GM21717 (cell line): ENCODE results near the gene EEF1AKMT3.
A peak's percentile ranks its signal among the peaks of the same experiment; 100 is the strongest.

Experiments used
- ATAC-seq: cut with Tn5 transposase; IDR thresholded peaks from one replicate; pipeline ENCODE4 v1.9.1; 2021; ENCODE audit warnings: mild to moderate bottlenecking, moderate library complexity; ENCODE audit not compliant: unreplicated experiment

EEF1AKMT3 gene

DNA sequence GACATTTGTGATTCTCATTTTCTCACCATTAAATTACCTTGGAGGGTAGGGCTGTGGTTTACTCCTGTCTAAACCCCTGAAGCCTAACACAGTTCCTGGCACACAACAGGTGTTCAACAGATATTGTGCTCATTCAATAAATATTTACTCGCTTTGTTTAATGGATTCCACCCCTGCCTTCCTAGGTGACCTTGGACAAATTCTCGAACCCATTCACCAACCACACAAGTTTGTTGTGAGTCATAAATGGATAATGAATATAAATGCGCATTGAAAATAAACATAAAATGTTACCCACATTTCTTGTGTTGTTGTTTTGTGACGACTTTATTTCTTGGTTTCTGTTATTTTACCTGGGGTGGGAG lies 9.8 kb downstream of the EEF1AKMT3 start:
- peak; percentile 7 for ATAC-seq

DNA sequence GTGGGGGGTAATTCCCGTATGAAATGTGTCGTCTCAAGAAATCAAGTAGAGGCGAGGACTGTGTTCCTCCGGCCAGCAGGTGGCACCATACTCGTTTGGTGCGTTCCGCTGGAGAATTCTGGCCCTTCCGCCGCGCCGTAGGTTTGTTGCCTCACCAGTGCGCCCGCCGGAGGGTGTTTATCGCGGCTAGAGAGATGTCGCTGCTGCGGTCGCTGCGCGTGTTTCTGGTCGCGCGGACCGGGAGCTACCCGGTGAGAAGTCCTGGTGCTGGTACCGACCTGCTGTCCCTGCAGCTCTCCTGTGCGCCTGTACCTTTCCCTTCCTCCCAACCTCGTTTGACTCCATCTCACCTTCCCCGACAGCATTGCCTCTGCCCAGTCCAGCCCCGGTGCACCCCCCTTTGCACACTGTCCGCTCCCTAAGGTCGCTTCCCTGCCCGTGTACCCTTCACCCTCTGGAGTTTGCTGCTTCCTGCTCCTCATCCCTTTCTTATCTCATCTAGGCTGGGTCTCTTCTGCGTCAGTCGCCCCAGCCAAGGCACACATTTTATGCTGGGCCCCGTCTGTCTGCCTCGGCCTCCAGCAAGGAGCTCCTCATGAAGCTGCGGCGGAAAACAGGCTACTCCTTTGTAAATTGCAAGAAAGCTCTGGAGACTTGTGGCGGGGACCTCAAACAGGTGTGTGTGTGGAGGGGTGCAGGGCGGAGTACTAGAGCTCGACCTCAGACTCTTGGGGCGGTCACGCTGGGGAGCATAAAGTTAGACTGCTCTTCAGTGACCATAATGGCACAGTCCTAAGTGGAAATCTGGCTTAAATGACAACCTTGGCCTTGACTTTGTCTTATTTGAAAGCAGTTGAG lies 10.4 kb downstream of the EEF1AKMT3 start, which contains the start of gene TSFM:
TSS of gene TSFM (plus strand) at position 180 of the 858 bp plus-strand sequence. CDS start at position 195, 15 bp downstream.
- ATAC-seq: peak; percentile 85

- no peak for ATAC-seq
These were observed 11.0 kb downstream of the EEF1AKMT3 start for GRCh38 chr12:57783466-57783801.

GRCh38 chr12:57783861-57784260 lies 11.4 kb downstream of the EEF1AKMT3 start:
- ATAC-seq: no peak

DNA sequence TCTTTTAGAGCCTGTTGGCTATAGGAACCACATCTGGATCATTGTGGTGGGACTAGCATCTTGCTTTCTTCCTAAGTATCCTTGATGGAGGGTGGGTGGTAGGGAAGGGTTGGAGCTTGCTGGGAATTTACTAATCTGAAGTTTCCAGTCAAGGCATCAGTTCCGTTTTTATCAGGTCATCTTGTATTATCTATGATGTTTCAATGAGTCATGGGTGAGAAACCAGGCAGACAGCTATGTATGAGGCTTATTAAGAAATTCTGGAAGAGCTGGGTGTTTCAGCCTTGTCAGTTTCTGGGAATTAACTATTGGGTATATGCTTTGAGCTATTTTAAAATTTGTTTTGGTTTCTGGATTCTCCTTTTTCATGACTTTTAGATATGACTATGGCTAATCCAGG lies 21.5 kb downstream of the EEF1AKMT3 start:
- ATAC-seq: no peak

- no peak for ATAC-seq
These were observed 22.9 kb downstream of the EEF1AKMT3 start for GRCh38 chr12:57795354-57795753.

DNA sequence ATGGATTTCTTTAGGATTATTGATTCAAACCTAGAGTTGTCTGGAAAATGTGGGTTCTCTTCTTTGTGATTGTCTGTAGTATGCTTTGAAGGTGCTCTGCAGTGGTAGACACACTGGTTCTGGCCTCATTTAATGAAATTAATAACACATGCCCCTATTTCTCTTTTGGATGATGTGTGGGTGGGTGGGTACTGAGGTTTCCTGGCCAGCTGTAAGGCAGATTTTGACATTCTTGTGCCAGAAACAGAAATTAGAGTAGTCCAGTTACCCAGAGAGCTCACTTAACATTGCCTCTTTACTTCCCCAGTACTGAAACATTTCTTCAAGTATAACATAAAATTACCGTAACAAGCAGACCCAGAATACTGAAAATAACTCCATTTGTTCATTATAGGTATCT lies 24.6 kb downstream of the EEF1AKMT3 start:
- ATAC-seq: no peak

DNA sequence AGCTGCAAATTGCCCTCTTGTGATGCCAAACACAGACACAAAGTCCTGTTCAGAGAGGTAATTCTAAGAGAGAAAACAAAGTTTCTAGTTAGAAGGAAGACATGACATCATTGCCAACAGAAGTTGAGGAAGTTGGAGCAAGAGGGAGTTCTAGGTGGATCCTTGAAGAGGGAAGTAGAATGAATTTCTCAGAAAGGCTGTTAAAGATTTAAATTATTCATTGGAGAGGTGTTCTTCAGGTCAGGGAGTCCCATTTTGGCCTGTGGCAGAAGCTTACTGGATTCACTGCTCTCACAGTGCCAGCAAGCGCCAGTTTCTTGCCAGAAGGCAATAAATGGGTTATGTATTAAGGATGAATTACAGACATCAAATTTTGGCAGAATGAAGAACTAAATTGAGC lies 25.5 kb downstream of the EEF1AKMT3 start:
- ATAC-seq: no peak

GRCh38 chr12:57800965-57801364 lies 28.6 kb downstream of the EEF1AKMT3 start:
- ATAC-seq: no peak

DNA sequence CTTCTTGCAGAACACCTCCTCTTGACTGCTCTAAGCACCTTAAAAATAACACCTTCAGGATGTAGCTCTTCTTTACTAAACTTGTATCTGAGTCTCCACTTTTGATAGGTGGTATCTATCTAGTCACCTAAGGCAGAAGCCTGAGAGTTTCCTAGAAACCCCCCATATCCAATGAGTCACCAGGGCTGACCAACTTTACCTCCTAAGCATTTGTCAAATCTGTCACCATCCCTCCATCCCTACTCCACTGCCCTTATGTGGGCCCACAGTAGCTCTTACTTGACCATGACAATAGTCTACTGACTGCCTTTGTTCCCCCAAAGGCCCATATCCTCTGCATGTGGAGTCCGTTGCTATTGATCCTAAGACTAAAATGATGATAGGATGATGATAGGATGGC lies 30.2 kb downstream of the EEF1AKMT3 start:
- no peak for ATAC-seq

GRCh38 chr12:57803319-57803893 lies 31.0 kb downstream of the EEF1AKMT3 start:
- ATAC-seq: no peak

GRCh38 chr12:57806677-57807076 lies 34.3 kb downstream of the EEF1AKMT3 start:
- ATAC-seq: no peak

DNA sequence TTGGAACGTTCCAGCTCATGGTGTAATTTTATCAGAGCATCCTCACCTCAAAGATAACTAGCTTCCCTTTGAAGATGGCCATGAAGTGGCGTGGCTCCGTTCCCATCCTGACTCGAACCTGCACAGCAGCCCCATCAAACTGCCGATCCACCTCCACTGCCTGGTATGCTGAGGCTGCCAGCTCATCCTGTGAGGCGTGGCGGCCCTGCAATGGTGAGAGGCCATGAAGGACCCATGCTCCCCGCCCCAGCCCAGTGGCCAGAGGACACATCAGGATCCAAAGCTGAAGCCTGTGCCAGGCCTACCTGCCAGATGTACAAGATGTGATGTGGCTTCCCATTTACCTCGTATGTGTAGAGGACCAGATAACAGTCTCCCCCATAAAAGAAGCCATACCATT lies 34.9 kb downstream of the EEF1AKMT3 start:
- no peak for ATAC-seq

DNA sequence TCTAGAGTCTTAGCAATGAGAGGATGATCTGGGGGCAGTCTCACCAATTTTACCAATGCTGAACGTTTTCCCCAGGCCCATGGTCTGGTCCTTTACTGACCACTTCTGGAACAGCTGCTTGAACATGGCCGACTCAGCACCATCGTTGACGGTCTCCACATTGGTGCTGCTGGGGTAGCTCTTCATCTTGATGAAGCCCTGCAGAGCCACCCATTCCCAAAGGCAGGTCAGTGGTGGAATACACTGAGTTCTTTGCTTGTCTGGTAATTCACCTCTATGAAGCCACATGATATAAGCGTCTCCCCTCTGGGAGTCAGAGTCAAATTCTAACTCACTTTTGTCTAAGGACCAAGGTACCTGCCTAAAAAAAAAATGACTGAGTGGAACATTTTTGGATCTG lies 35.9 kb downstream of the EEF1AKMT3 start:
- no peak for ATAC-seq

DNA sequence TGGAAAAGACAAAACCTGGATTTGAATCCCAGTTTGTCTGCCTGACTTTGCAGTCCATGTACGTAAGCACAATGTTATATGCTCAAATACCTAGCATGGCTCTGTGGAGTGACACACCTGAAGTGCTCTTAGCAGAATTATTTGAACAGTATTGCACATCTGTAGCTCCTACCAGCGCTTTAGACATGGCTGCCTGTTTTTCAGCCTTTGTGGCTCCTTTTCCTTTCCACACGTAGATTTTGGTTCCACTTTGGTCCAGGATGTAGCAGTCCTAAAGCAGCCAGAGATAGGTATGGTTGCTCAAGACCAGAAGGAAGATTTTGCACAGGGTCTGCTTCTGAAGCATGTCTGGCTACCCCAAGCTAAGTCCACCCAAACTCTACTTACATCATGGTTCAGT lies 37.0 kb downstream of the EEF1AKMT3 start:
- ATAC-seq: no peak

GRCh38 chr12:57810450-57810849 lies 38.0 kb downstream of the EEF1AKMT3 start:
- no peak for ATAC-seq

DNA sequence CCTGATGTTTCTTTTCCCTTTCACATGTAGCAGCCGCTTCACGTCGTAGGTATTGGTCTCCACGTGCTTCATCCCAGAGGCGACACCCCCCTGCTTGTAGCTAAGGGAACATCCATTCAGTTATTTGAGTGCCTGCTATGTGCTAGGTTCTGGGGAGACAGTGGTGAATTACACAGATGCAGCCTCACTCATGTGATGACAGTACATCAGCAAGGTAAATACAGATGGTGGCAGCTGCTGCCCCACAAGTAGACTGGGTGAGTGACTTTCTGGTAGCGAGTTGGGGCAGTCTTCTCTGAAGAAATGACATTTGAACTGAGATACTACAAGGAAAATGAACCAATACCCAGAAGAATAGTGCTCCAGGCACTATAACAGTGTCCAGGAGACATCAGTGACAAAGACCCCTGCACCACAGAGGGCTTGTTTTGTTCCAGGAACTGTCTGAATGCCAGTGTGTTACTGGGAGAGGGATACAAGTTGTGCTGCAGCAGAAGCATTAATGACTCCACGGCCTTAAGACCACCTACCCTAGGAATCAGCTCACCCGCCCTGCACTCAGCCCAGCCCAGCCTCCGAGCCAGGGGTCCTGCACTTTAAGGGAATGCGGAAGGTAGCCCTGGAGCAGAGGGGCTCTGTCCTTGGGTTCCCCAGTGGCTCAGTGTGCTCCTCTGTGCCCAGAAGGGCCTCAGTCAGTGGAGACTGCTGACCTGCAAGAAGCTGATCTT lies 38.8 kb downstream of the EEF1AKMT3 start:
- ATAC-seq: no peak

GRCh38 chr12:57813111-57813970 lies 40.9 kb downstream of the EEF1AKMT3 start:
- no peak for ATAC-seq

DNA sequence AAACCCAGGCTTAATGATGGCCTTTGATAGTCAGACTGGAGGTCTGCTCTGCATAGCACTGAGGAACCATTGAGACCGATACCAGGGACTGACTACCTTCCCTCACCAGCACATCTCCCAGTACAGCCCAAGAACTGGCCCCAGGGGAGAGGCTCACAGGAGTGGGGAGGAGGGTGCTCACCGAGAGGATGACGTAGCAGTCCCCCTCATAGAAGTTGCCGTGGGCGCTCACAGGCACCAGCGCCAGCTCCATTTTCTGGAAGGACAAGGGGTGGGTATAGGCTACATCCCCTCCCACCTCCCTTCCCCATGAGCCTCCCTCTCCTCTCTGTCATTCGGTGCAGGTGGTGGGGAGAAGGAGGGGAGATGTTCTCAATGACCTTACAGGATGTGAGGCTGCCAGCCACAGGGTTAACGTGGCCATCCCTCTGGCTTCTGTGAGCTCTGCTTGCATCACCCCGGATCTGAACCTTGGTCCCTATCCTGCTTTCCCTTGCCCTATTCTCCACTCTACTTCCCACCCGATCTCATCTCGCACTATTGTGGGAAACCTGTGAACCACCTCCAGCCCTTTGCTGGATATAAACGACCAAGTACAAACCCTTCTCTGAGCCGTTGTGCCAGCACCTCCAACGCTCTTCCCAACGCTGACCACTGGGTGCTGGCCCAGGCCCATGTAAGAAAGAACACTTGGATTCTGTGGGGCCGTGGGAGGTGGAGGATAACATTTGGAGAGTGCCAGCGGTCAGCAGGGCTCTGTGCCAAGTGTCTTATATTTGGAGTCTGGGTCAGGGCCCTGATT lies 41.8 kb downstream of the EEF1AKMT3 start:
- no peak for ATAC-seq
